Measurements from ENCODE around the gene GDPD5.

GDPD5 gene

GRCh38 chr11:75399344-75400145 lies 126.2 kb downstream of the GDPD5 start, which contains the start of gene RPS3:
Gene RPS3, plus strand, starts transcription at chr11:75399518. Its CDS starts 30 bp downstream, at chr11:75399548.
- DNase-seq, result peak; percentile 98

GRCh38 chr11:75398906-75399305 lies 126.8 kb downstream of the GDPD5 start:
- no peak for DNase-seq

- no peak for DNase-seq
Measured at GRCh38 chr11:75394085-75394840, 131.5 kb downstream of the GDPD5 start.

- DNase-seq, result no peak
Measured at GRCh38 chr11:75389925-75390324, 135.8 kb downstream of the GDPD5 start.

- DNase-seq, result no peak
Measured at GRCh38 chr11:75389276-75389605, 136.5 kb downstream of the GDPD5 start.

GRCh38 chr11:75388386-75389275 lies 137.1 kb downstream of the GDPD5 start:
- DNase-seq, result peak; percentile 69

GRCh38 chr11:75387736-75388294 lies 137.9 kb downstream of the GDPD5 start:
- DNase-seq, result no peak

- DNase-seq, result no peak
Measured at GRCh38 chr11:75386942-75387630, 138.7 kb downstream of the GDPD5 start.
